Endometrial microvascular endothelial cells (primary cell): ENCODE results near the gene MGAT5B. TPM values are rescaled to one million over a fixed set of nuclear protein-coding genes. Genes with fewer than 3 reads are reported as not detected.

ENCODE experiments used
- in situ Hi-C: cut with HindIII; loops from 2 replicates; pipeline ENCODE4 v1.10.0; 2017; ENCODE audit warnings: low sequenced_read_pairs, low pct_unique_long_range_greater_than_20kb; ENCODE audit errors: inconsistent ontology term
- total RNA-seq: library from RNA; depleted of rRNA; stranded (reverse); fragments of >200 nt; gene quantifications from one replicate; pipeline ENCODE4 v1.2.3, GENCODE V29; 2015; ENCODE audit errors: inconsistent ontology term

The MGAT5B gene
- total RNA-seq, 1 donor from 2014 or later = 0.56 TPM

DNA sequence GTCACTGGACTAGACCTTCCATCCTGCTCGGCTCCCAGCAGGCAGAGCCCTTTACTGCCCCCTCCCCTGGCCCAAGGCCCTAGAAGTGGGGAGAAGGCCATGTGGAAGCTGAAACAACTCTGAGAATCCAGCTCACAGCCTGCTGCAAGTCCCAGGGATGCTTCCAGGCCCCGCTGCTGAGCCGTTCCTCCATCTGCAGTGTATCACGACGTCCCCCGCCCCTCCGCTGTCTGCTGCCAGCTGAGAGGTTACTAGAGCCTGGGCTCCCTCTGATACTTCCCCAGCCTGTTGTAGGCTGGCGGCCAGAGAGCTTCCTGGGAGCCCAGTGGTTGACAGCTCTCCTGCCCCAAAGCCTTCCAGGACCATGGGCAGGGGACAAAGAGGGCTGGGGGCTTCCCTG lies 118.2 kb downstream of the MGAT5B start:
- in situ Hi-C loops = no loop called here

DNA sequence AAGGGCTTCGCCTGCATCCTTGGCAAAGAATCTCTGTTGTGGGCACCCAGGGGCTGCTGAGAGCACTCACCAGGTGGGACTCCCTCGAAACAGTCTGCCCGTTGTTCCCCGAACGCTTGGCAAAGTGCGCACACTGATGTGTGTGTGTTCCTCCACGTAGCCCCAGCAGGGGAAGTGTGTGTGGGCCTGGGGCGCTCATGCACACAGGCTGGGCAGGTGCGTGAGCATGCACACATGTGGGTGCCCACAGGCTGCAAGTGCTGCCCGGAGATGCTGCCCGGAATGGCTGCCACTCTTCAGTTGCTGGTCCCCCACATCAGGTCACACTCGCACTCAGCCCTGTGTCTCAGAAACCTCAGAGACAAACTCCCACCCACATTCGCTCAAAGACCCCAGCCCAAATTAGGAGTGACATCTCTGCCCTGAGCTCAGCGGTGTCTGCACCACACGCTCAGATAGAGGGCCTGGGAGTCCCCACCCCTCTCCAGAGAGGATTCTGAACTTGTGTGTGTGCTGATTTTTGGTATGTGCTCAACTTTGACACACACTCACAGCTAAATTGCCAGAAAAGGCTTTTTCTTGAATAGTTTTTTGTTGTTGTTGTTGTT lies 119.4 kb downstream of the MGAT5B start:
- in situ Hi-C loops = no loop called here

DNA sequence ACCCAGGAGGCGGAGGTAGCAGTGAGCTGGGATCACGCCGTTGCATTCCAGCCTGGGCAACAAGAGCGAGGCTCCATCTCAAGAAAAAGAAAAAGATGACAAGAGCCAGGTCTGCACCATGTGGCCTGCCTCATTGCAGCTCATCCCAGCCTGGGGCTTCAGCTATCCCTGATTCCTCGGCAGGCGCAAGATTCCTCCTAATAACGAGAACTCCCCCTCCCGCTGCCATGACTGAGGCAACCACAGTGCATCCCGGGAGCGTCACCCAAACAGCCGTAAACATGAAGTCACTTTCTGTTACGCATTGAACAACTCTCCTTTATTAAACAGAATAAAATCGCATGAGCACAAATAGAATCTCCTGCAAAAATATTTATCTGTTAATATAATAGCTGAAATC lies 120.6 kb downstream of the MGAT5B start:
- in situ Hi-C loops = no loop called here

- in situ Hi-C loops = no loop called here
Observed at GRCh38 chr17:76989519-76989918, 121.3 kb downstream of the MGAT5B start.

- in situ Hi-C loops = no loop called here
Observed at GRCh38 chr17:76992891-76993290, 124.7 kb downstream of the MGAT5B start.

GRCh38 chr17:76993651-76994050 lies 125.4 kb downstream of the MGAT5B start:
- in situ Hi-C loops = no loop called here

- in situ Hi-C loops = no loop called here
Observed at GRCh38 chr17:76994237-76994637, 126.0 kb downstream of the MGAT5B start.

DNA sequence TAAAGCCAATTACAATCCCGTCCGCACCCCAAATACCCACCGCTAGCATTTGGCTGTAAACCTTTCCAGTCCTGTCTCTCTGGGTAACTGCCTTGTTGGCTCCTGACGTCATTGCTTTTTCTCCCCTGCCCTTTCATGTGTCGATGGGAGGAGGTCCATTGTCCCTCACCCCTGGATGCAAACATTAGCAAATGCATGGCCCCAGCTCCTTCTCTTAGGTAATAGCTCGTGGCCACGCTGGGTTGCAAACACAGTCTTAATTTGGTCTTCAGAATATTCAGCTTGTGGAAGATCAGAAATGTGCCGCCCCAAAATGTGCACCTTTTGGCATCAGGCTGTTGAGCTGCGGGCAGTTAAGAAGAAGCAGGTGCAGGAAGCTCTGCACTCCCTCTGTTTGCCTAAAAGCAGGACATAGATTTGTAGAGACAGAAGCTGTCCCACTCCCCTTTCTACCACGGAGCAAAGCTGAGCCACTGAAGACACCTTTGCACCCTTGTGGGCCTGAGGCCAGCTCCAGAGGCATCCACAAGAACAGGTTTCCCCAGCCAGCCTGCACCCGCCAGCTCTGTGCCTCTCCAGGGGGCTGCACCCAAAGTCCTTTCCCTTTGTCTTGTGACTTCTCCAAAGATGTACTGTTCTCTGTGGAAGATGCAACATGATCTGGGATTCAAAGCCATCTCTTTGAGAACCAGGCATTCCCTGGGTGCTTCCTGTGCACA lies 127.3 kb downstream of the MGAT5B start:
- in situ Hi-C loops = no loop called here

DNA sequence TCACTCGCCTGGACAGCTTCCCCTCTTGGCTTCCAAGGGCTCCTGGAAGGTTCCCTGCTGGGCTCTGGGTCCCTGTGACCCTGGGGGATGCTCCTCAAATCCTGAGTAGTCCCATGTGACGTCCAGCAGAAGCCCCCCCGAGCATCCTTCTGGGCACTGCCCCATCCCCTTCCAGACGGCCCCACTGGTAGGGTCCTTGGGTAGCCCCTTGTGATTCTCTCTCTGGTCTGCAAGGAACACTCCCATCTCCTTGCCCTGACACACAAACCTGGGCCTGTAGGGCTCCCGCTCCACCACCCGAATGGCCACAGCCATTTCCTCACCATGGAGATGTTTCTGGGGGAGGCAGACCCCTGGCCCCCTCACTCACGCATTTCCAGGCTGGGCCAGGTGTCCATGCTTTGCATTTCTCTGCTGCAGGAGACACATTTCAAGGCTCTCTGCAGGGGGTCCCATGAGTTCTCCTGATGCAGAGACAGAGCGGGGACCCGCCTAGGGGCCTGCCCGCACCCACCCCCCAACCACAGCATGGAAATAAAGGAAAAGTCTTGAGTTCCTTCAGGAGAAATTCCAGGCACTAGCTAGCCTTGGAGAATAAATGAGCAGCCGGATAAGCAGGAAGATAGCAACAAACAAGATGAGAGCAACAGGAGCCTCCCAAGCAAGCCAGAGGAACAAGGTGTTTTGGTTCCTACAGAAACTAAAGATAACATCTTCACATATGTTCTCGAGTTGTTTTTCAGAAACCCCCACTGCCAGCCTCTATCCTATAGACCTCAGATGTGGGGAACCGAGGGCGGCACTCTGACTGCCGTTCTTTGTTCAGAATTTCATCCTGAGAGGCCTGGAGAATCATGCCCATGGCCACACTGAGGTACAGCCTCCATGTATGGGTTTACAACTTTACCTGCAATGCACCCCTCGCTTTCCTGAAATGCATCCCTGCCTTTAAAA lies 128.8 kb downstream of the MGAT5B start:
- in situ Hi-C loops = no loop called here

- in situ Hi-C loops = no loop called here
Observed at GRCh38 chr17:76997981-76998531, 129.9 kb downstream of the MGAT5B start.

DNA sequence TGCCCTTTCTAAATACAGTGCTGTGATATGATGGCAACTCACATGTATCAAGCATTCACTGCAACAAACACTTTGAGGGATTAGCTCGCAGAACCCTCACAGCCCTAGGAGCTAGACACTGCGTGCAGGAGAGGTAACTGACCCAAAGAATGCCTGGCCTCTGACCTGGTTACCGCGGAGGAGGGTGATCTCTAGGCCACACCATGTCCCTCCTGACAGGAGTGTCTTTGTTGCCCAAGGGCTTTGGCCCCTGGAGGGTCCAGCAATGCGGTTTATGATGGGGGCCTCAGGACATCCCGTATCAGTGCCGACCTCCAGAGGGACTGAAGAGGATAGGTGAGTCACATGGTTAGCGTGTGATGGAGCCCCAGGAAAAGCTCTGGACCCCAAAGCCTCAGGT lies 130.6 kb downstream of the MGAT5B start:
- in situ Hi-C loops = no loop called here

Other genes starting within 250 kb of the MGAT5B start
- gene ST6GALNAC1, start 224.6 kb upstream of the MGAT5B start, total RNA-seq = not detected
- 265 TPM for gene MXRA7, start 157.4 kb upstream of the MGAT5B start, total RNA-seq
- gene JMJD6, start 141.8 kb upstream of the MGAT5B start, total RNA-seq = 31.5 TPM
- 18.9 TPM for gene METTL23, start 141.6 kb upstream of the MGAT5B start, total RNA-seq
- gene SRSF2, start 131.1 kb upstream of the MGAT5B start, total RNA-seq = 387 TPM
- gene MFSD11, start 130.3 kb upstream of the MGAT5B start, total RNA-seq = 44.9 TPM